Uterus (tissue), 4 donors: ENCODE measurements around the gene GABRR3. TPM values are rescaled to one million over a fixed set of nuclear protein-coding genes. Genes with fewer than 3 reads are reported as not detected.

Experiments
- DNase-seq, 2 donors: peaks; one replicate each; pipeline ENCODE4 v3.0.0-alpha.2; 2019 to 2020
- H3K27ac ChIP-seq, 2 donors: fragments of 200-600 bp; sonication (generic); 1 replicate in 1 of 2; 2 replicates in 1 of 2; pipeline ENCODE4 v1.5.1; 2016 to 2018
- H3K27me3 ChIP-seq, 2 donors: fragments of 200-600 bp; sonication (generic); one replicate each; pipeline ENCODE4 v1.5.1; 2018 to 2019; ENCODE audit warnings: control low read depth in 1 of 2
- H3K36me3 ChIP-seq, 2 donors: fragments of 200-600 bp; sonication (generic); one replicate each; pipeline ENCODE4 v1.5.1; 2019; ENCODE audit warnings: control low read depth in 1 of 2
- H3K4me1 ChIP-seq, 2 donors: fragments of 200-600 bp; sonication (generic); one replicate each; pipeline ENCODE4 v1.5.1; 2018 to 2019; ENCODE audit warnings: control low read depth in 1 of 2
- H3K4me3 ChIP-seq, 2 donors: fragments of 200-600 bp; sonication (generic); 1 replicate in 1 of 2; 2 replicates in 1 of 2; pipeline ENCODE4 v1.5.1; 2018 to 2019; ENCODE audit warnings: mild to moderate bottlenecking in 1 of 2
- H3K9me3 ChIP-seq, 2 donors: fragments of 200-600 bp; sonication (generic); one replicate each; pipeline ENCODE4 v1.5.1; 2019; ENCODE audit warnings: control low read depth in 1 of 2
- POLR2A ChIP-seq, 2 donors: fragments of 450-650 bp; IDR thresholded peaks; one replicate each; pipeline ENCODE4 v1.6.1; 2016; ENCODE audit warnings: antibody characterized with exemption in 2 of 2, mild to moderate bottlenecking in 1 of 2, moderate library complexity in 1 of 2
- intact Hi-C: fragments of 100-400 bp; cut with DNase I; formaldehyde crosslinking; loops from one replicate; pipeline ENCODE4 v1.15.1; 2023; ENCODE audit warnings: low total_unique reads
- total RNA-seq, 4 donors: library from RNA; depleted of rRNA in 3 of 4; stranded (reverse); fragments of >200 nt in 3 of 4; gene quantifications; one replicate each; pipeline versions ENCODE4 v1.1.0 to v1.2.4, GENCODE V29; 2014 to 2023
- TF ChIP-seq, protein P1 (sequence below), 4 experiments: fragments of 200-600 bp in 2 of 4; fragments of 450-650 bp in 2 of 4; sonication (generic) in 2 of 4; IDR thresholded peaks; one replicate each; pipeline ENCODE4 v1.5.1; 2016 to 2019; ENCODE audit warnings: antibody characterized with exemption in 4 of 4, mild to moderate bottlenecking in 2 of 4, moderate library complexity in 1 of 4
- donor health status: DM: yes; HTN: yes; CAD: no.

GABRR3 gene
- total RNA-seq, 4 donors from 2014 or later = not detected

DNA sequence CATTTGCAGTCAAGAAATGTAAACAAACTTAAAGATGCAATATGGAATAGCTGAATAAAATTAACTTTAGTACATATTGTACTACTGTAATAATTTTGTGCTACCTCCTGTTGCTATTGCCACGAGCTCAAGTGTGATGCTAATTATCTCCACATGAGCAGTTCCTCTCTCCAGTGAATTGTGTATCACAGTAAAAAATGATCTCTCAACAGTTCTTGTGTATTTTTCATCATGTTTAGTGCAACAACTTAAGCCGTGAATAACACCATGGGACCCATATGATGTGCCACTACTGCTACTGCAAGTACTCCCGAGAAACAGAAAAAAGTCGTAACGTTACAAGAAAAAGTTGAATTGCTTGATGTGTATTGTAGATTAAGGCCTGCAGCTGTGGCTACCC, 75.2 kb downstream of the GABRR3 start:
- Histone ChIP-seq H3K27me3 (no peaks in the 10 kb centered on the region), H3K9me3 (no peaks in the 10 kb centered on the region), H3K4me1 (no peaks in the 10 kb centered on the region), H3K27ac (no peak overlapping the region), H3K36me3 (no peaks in the 10 kb centered on the region), H3K4me3 (no peak overlapping the region)
- TF ChIP-seq, protein P1, sequence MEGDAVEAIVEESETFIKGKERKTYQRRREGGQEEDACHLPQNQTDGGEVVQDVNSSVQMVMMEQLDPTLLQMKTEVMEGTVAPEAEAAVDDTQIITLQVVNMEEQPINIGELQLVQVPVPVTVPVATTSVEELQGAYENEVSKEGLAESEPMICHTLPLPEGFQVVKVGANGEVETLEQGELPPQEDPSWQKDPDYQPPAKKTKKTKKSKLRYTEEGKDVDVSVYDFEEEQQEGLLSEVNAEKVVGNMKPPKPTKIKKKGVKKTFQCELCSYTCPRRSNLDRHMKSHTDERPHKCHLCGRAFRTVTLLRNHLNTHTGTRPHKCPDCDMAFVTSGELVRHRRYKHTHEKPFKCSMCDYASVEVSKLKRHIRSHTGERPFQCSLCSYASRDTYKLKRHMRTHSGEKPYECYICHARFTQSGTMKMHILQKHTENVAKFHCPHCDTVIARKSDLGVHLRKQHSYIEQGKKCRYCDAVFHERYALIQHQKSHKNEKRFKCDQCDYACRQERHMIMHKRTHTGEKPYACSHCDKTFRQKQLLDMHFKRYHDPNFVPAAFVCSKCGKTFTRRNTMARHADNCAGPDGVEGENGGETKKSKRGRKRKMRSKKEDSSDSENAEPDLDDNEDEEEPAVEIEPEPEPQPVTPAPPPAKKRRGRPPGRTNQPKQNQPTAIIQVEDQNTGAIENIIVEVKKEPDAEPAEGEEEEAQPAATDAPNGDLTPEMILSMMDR (IDR thresholded peaks at IDR 0.05) = no peak
- TF ChIP-seq POLR2A (IDR thresholded peaks at IDR 0.05) = no peak
- intact Hi-C loops = no loop called here
- DNase-seq = no peak

DNA sequence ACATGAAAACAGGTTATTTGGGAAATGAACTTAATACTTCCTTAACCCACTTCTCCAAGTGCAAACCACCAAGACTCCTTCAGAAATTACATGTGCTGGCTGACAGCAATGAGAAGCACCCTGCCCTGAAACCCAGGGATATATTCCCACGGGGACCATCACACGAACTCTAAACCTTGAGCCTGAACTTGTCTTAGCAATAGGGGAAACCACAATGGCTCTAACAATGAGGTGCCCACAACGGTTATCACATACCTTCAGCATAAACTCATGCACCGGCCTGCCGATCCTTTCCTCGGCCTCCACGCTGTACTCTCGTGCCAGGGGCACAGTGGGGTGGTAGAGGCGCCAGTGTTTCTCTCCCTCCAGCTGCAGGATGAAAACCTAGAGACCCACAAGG, 76.3 kb downstream of the GABRR3 start:
- no peaks in the 10 kb centered on the region for H3K27me3 ChIP-seq
- H3K9me3 ChIP-seq = no peaks in the 10 kb centered on the region
- DNase-seq = no peak
- no peaks in the 10 kb centered on the region for H3K4me1 ChIP-seq
- intact Hi-C loops = no loop called here
- no peaks in the 10 kb centered on the region for H3K36me3 ChIP-seq
- H3K4me3 ChIP-seq = no peak overlapping the region
- H3K27ac ChIP-seq = no peak overlapping the region
- TF ChIP-seq POLR2A (IDR thresholded peaks at IDR 0.05) = no peak
- TF ChIP-seq, protein P1 (IDR thresholded peaks at IDR 0.05) = no peak

DNA sequence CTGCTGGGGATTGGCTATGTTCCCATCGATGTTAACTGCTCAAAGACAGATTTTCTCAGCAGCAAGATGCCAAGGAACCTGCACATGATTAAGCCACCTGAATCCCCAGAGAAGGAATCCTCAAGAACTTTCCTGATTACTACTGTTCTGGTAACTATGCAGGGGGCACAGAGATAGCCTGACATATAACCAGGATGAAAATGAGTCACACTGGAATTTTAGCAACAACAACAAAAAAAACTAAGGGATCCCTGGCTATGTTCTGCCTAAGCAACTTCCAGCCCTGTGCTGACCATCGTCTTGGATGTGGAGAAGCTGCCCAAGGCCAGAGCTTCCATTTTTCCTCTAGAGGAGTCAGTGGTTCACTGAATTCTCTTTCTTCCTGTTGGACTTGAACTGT, 76.7 kb downstream of the GABRR3 start:
- Histone ChIP-seq H3K4me1 (no peaks in the 10 kb centered on the region), H3K27ac (no peak overlapping the region), H3K36me3 (no peaks in the 10 kb centered on the region), H3K27me3 (no peaks in the 10 kb centered on the region), H3K4me3 (no peak overlapping the region), H3K9me3 (no peaks in the 10 kb centered on the region)
- TF ChIP-seq, protein P1 (IDR thresholded peaks at IDR 0.05) = no peak
- TF ChIP-seq POLR2A (IDR thresholded peaks at IDR 0.05) = no peak
- intact Hi-C loops = no loop called here
- DNase-seq = no peak

DNA sequence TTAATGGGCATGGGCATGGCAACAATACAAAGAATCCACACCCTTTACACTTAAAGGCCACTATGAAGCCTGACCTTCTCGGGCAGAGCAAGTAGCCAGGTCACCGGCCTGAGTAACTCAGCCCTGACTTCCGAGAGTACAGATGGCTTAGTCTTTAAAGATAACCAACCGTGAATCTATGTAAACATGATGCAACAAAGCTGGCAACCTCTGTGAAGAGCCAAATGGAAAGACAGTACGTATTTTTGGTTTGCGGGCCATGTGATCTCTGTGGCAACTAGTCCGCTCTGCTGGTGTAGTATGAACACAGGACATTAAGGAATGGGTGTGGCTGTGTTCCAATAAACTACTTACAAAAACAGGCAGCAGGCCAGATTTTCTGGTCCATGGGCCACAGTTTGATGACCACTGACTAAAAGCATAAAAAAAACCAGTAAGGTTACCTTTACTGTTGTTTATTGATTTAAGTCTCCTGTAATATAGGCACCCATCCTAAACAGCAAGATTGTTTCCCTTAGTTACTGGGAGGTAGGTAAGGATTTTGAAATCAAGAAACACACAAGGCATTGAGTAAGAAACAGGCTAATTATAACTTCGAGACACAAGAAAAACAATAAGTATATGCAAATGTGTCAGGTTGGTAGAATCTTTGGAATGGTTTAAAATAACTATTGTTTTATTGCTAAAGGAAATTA, 77.4 kb downstream of the GABRR3 start:
- intact Hi-C loops = no loop called here
- DNase-seq = no peak
- Histone ChIP-seq H3K27ac (peak overlapping the region in 1 of 2 donors; percentile 12), H3K4me3 (no peak overlapping the region), H3K36me3 (no peaks in the 10 kb centered on the region), H3K4me1 (no peaks in the 10 kb centered on the region), H3K9me3 (no peaks in the 10 kb centered on the region), H3K27me3 (no peaks in the 10 kb centered on the region)
- no peak for TF ChIP-seq POLR2A (IDR thresholded peaks at IDR 0.05)
- TF ChIP-seq, protein P1 (IDR thresholded peaks at IDR 0.05) = no peak

DNA sequence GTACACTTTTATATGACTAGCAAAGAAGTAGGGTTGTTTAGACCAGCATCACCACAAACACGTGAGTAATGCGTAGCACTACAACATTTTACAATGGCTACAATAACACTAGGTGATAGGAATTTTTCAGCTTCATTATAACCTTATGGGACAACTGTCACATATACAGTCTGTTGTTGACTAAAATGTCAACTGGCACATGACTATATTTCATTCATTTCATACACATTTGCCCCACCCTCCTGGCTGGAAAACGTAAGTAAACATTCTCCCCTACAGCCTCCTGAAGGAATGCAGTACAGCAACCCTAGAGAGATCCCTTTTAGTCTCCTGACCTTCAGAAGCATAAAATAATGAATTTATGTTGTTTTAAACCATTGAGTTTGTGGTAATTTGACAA, 79.1 kb downstream of the GABRR3 start:
- no peaks in the 10 kb centered on the region for H3K4me1 ChIP-seq
- no peak for DNase-seq
- intact Hi-C loops = no loop called here
- H3K9me3 ChIP-seq = no peaks in the 10 kb centered on the region
- H3K4me3 ChIP-seq = no peak overlapping the region
- H3K27ac ChIP-seq = no peak overlapping the region
- H3K27me3 ChIP-seq = no peaks in the 10 kb centered on the region
- no peaks in the 10 kb centered on the region for H3K36me3 ChIP-seq
- TF ChIP-seq POLR2A (IDR thresholded peaks at IDR 0.05) = no peak
- TF ChIP-seq, protein P1 (IDR thresholded peaks at IDR 0.05) = no peak
